ENCODE data around the gene ROBO1. TPM values are rescaled to one million over a fixed set of nuclear protein-coding genes. Genes with fewer than 3 reads are reported as not detected.

ROBO1 gene
- total and polyA plus RNA-seq, 2 donors (not counting 3 experiments of a cell fraction or from before 2014, with no cell fraction given): 5.9 to 14.2 TPM

GRCh38 chr3:78830470-78830869 lies 937.3 kb downstream of the ROBO1 start:
- Histone ChIP-seq H3K79me2 (ENCODE audit: control insufficient read depth, insufficient read depth, low read length) (no peaks in the 10 kb centered on the region), H3K9ac (replicated peaks; ENCODE audit: extremely low read depth, insufficient read depth, low read length) (no peak overlapping the region), H3K27ac (ENCODE audit: insufficient read depth, low read depth, low read length) (no peak overlapping the region), H3K4me2 (ENCODE audit: insufficient read depth, low read length) (no peak overlapping the region), H3K9me3 (replicated peaks; ENCODE audit: control insufficient read depth, insufficient read depth, low read length) (no peaks in the 10 kb centered on the region), H3K27me3 (ENCODE audit: control insufficient read depth in 2 of 2, insufficient read depth in 2 of 2, low read length in 2 of 2) (no peaks in the 10 kb centered on the region), H3K4me3 (replicated peaks in 1 of 3; ENCODE audit: insufficient read depth in 1 of 3, low read depth in 1 of 3, low read length in 3 of 3) (no peak overlapping the region), H3K36me3 (ENCODE audit: control insufficient read depth in 2 of 2, extremely low read depth in 1 of 2, insufficient read depth in 2 of 2, low read length in 2 of 2) (no peaks in the 10 kb centered on the region), H3K4me1 (ENCODE audit: control insufficient read depth, extremely low read depth, insufficient read depth, low read length) (no peaks in the 10 kb centered on the region), H4K20me1 (replicated peaks; ENCODE audit: control insufficient read depth, extremely low read depth, insufficient read depth, low read length) (no peaks in the 10 kb centered on the region), H2AFZ (ENCODE audit: low read depth, low read length) (no peak overlapping the region), H3K9me1 (replicated peaks; ENCODE audit: control insufficient read depth, extremely low read depth, insufficient read depth, low read length) (no peaks in the 10 kb centered on the region)
- TF ChIP-seq MAX (IDR thresholded peaks at IDR 0.05; ENCODE audit: insufficient read depth, insufficient read length) (no peak), EZH2 (IDR thresholded peaks at IDR 0.05; ENCODE audit: borderline replicate concordance, low read depth, low read length, severe bottlenecking) (no peak), FOS (IDR thresholded peaks at IDR 0.05; ENCODE audit: borderline replicate concordance, insufficient read depth, low read length) (no peak), GATA2 (IDR thresholded peaks at IDR 0.05; ENCODE audit: insufficient read depth, insufficient read length, low read depth, low read length) (no peak), MYC (IDR thresholded peaks at IDR 0.05; ENCODE audit: low read depth, low read length) (no peak), JUN (IDR thresholded peaks at IDR 0.05; ENCODE audit: borderline replicate concordance, insufficient read depth, insufficient read length, low read depth) (no peak), POLR2A (IDR thresholded peaks at IDR 0.05; ENCODE audit: low read depth, low read length) (no peak), POLR2AphosphoS5 (IDR thresholded peaks at IDR 0.05; ENCODE audit: insufficient read depth, low read depth, low read length) (no peak), CTCF (IDR thresholded peaks at IDR 0.05; ENCODE audit: extremely low read depth in 1 of 2, insufficient read depth in 1 of 2, low read depth in 1 of 2, low read length in 2 of 2) (no peak)
- CTCF ChIA-PET: no interaction called here
- dilution Hi-C loops (cut with MboI; ENCODE audit: extremely low pct_ligation_motif_present, low sequenced_read_pairs): no loop called here
- FAIRE-seq (no peak), DNase-seq (ENCODE audit: low read depth, low spot score) (no peak)
- POLR2A ChIA-PET: no interaction called here
- no TSS peak for BruUV-seq (replicated peaks)
- intact Hi-C loops (cut with micrococcal nuclease): no loop called here

Data from endothelial cell of umbilical vein (primary cell).